ENCODE data around the gene CBLC. TPM values are rescaled to one million over a fixed set of nuclear protein-coding genes. Genes with fewer than 3 reads are reported as not detected.

Gene CBLC
- total RNA-seq, 1 donor from 2014 or later, result 2.4 TPM

DNA sequence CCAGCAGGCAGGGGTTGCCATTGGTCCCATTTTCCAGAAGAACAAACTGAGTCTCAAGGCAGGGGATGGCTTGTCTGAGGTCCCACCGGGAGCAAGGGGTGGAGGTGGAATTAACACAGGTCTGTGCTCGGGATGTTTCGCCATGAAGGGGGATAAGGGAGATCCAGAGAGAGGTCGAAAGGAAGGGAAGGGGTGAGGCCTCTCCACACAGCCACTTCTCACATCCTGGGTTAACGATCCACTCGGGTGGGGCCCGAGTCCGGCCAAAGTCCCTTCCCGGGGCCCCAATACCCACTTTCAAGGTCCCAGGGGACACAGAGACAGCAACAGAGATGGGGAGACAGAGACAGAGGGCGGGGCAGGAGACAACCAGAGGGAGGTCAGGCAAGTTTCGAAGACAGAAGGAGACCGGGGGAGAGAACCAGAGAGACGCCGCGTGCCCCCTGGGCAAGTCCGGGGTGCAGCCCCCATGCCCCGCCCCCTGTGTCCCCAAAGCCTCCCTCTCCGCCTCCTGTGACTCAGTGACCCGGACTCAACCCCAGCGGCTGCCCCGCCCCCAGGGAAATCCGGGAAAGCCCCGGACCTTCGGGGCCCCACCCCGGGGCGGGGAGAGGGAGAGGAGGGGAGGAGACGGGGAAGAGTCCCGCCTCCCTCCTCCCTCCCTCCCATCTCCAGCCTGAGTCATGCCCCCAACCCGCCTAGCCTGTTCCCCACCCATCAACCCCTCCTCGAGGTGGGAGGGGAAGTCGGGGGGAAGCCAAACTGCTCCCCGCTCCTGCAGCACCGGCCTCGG, 30.5 kb upstream of the CBLC start:
- peak; percentile 85 for DNase-seq (ENCODE audit: low read depth)

DNA sequence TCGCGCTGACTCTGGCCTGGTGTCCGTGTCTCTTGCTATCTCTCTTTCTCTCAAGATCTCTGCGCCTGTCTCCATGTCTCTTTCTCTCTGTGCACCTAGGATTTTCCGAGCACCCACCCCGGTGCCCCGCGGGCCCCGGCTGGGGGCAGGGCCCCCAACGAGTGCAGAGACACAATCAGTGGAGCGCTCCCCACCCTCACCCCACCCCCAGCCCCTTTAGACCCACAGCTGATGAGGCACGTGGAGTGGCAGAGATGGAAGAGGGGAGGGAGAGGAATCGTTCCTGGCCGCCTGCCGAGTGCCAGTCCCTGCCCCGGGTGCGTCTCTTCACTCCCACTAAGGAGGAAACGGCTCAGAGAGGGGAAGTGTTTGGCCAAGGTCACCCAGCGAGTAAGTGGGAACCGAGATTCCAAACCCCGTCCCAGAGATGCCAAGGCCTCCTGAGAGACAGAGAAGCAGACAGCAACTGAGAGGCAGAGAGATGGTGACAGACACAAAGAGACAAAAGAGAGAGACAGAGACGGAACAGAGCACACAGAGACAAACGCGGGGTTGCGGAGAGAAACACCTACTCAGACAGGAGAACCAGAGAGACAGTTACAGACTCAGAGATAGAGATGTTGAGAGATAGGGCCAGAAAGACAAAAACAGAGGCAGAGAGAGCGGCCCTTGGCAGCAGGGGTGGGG, 29.8 kb upstream of the CBLC start:
- DNase-seq (ENCODE audit: low read depth), result peak; percentile 68

DNA sequence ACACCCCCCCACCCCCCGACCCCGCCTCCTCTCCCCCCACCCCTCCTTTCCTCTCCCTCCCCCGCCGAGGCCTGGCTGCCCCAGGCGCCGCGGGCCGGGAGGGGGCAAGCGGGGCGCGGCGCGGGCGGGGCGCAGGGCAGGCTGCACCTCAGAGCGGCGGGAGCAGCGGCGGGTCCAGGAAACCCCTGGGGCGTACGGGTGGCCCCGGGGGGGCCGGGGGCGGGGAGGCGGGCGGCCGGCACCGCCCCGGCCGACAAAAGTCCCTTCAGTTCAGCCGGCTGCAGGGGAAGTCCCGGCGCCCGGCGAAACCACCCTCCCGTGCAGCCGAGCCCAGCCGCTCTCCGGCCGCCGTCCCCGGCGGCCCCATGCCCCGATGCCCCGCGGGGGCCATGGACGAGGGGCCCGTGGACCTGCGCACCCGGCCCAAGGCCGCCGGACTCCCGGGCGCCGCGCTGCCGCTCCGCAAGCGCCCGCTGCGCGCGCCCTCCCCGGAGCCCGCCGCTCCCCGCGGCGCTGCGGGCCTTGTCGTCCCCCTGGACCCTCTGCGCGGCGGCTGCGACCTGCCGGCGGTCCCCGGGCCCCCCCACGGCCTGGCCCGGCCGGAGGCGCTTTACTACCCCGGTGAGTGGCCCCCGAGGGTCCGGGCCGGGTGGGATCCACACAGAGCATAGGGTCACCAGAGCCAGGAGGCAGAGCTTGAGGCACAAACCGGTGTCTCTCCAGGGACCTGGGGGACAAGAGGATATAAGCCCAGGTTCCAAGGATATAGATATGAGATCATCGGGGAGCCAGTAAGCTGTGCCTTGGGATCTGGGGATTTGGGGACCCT, 29.1 kb upstream of the CBLC start, which contains the start of gene BCL3:
Gene BCL3 (plus strand): TSS at position 283 of the 829 bp plus-strand sequence. CDS start 83 bp downstream, at position 366.
- no peak for DNase-seq (ENCODE audit: low read depth)

DNA sequence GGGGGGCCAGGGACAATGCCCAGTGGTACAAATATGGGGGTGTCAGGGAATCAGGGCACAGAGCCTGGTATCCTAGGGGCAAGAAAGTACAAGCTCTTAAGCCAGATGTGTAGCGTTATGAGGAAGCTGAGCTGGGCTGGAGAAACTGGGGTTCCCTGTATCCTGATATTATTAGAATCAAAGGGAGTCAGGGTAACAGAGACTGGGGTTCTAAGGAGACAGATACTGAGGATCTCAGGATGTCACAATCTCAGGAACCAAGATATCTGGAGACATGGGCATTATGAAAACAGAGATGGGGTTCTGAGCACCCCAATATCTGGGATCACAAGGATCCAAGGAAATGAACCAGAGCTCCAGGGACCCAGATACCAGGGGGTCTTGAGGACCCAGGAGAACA, 28.4 kb upstream of the CBLC start:
- DNase-seq (ENCODE audit: low read depth), result no peak

DNA sequence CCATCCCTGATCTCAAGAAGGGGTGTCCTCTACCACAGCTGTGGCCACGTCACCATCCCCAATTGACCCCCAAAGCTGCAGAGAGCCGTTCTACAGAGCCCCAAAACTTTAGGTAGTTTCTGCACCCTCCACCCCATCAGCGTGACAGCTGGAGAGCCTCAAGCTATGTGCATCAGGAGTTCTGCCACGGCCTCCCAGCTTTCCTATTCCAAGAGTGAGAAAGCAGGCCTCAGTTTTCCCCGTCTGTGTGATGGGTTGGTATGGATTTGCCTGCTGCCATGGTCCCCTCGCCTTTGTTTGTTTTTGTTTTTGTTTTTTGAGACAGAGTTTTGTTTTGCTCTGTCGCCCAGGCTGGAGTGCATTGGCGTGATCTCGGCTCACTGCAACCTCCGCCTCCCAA, 27.7 kb upstream of the CBLC start:
- DNase-seq (ENCODE audit: low read depth), result no peak

DNA sequence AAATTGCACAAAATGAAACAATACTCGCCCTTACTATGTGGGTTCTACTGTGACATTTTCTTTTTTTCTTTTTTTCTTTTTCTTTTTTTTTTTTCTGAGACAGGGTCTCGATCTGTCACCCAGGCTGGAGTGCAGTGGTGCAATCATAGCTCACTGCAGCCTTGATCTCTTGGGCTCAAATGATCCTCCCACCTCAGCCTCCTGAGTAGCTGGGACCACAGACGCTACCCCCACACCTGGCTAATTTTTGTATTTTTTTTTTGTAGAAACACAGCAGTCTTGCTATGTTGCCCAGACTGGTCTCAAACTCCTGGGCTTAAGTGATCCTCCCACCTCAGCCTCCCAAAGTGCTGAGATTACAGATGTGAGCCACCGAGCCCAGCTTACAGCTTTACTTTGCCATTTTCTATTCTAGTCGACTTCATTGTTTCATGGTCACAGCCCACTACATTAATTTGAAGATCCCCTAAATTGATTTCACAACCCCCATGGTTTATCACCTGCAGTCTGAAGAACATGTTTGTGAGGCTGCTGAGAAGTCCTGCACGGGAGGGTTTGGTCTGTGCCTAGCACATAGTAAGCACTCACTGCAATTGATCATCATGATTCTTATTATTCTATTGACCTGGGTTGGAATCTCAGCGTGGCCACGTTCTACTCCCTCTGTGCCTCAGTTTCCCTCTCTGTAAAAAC, 25.4 kb upstream of the CBLC start:
- DNase-seq (ENCODE audit: low read depth), result no peak

DNA sequence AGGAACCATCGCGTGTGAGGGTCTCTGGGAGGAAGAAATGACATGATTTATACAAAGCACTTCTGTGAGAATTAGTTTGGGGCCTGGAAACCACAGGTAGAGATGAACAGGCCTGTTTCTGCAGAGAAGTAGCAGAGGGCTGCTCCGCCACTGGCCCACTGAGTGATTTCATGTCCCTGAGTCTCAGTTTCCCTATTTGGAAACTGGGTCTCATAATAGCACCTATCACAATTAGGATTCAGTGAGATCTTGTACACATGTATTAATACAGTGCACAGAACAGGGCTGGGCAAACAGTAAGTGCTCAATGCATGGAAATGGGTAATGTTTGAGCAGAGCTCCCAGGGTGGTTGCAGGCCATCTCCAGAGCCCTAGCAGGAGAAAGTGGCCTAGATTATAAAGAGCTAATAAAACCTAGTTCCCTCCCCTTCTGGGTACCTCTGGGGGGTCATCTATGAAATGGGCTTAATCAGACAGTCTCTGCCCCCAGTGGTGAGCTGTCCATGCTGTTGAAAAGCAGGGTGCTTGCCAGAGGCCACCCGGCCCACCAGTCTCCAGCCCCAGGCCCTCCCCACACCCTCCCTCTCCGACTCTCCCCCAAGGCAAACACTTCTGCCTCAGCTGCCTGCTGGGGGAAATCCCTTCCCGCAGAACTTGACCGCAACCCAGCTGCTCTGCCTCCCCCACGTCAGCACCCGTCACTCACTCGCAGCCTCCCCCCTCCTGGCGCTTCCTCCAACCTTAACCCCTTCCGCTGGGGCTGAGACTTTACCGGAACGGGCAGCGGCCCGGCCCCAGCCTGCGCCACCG, 24.7 kb upstream of the CBLC start:
- DNase-seq (ENCODE audit: low read depth), result peak; percentile 95

DNA sequence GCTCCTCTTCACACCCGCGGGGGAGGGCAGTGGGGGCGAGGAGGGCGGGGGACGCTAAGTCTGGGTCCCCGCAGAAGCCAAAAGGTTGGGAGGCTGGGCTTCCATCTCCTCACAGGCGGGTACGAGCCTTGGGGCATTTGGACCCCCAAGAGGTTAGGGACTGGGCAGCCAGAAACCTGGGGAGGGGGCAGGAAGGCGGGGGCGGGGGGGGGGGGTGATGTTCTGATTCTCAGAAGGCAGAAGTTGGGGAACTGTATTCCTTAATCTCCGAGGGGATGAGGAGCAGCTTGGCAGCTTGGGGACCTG, 24.1 kb upstream of the CBLC start:
- DNase-seq (ENCODE audit: low read depth), result no peak

DNA sequence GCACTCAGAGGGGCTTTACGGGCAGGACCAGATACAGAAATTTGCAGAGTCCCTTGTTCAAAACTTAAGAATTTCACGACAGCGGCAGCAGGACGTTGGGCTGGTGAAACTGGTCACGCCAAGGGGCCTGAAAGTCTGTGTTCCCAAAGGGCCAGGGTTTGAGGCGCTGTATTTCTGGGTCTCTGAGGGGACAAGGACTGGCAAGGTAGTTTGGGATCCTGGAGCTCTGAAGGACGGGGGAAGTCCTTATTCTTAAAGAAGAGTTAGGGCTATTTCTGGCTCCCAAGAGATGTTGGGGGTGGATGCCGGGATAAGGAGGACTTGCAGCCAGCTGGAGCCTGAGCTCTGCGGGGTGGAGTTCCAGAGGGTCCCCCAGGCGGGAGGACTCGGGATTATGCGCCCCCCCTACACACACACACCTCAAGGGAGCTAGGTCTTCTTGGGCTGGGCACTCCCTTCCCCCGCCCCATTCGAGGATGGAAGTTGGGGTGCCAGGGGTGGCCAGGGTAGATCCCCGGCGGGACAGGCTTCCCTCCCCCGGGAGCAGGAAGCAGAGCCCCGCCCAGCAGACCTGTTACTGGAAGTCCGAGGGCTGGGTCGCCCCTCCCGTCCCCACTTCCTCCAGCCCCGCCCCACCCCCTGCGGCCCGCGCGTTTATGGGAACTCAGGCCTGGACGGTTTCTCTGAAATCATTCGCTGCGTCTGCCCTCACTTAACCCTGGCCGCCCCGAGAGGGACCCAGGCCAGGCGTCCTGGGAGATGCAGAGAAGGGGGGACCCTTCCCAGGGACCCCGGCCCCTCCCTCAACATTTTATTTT, 23.5 kb upstream of the CBLC start:
- peak; percentile 77 for DNase-seq (ENCODE audit: low read depth)

DNA sequence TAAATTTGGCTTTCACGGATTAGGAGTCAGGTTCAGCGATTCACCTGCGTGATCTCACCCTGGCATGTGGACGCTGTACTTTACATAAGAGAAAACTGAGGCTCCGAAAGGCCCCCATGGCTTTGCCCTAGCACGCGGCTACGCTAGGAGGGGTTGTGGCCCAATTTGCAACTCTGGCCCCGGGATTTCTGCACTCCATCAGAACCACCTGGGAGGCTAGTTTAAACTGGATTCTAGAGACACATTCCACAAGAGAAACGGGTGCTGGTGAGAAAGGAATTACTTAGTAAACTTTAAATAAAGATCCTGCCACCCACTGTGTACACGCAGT, 23.0 kb upstream of the CBLC start:
- no peak for DNase-seq (ENCODE audit: low read depth)

DNA sequence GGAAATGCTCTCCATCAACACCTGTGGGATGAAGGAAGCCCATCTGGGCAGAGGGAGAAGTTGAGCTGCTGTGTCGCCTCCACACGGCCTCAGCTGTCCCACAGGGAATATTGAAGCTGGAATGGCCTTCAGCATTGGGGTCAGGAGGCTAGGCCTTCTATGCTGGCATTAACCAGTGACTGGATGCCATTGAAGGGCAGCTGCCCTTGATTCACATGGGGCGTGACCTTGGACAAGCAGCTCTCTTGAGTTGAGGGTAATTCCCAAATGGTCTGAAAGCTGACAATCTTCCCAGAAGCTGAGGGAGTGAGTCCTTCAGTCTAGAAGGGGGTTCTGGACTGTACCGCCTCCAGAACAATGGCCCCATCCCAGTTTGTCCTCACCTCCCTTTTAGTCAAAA, 22.5 kb upstream of the CBLC start:
- no peak for DNase-seq (ENCODE audit: low read depth)

DNA sequence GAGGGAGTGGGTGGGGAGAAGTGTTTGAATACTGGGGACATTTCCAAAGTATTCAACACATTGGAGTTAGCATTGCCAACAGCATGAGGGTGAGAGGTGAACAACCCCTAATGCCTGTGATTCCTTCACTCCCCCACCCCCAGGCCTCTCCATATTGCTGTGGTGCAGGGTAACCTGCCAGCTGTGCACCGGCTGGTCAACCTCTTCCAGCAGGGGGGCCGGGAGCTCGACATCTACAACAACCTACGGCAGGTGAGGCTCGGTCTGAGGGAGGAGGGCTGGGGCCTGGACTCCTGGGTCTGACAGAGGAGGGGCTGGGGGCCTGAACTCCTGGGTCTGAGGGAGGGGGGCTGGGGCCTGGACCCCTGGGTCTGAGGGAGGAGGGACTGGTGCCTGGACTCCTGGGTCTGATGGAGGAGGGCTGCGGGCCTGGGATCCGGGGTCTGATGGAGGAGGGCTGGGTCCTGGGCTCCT, 21.6 kb upstream of the CBLC start:
- no peak for DNase-seq (ENCODE audit: low read depth)

DNA sequence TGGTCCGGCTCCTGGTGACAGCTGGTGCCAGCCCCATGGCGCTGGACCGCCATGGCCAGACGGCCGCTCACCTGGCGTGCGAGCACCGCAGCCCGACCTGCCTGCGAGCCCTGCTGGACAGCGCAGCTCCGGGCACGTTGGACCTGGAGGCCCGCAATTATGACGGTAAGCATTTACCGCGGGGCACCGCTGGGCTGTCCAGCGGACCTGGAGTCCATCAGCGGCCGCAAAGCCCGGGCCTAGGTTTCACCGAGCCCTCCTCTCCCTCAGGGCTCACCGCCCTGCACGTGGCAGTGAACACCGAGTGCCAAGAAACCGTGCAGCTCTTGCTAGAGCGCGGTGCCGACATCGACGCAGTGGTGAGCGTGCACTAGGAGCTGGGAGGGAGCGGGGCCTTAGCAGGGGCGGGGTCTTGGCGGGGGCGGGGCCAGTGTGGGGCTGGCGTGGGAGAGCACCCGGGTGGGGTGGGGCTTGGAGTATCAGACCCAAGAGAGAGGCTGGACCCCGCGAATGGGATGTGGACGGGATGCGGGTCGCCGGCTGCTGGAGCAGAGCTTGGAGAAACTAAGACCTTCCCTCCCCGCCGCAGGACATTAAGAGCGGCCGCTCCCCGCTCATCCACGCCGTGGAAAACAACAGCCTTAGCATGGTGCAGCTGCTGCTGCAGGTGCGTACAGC, 20.5 kb upstream of the CBLC start:
- no peak for DNase-seq (ENCODE audit: low read depth)

DNA sequence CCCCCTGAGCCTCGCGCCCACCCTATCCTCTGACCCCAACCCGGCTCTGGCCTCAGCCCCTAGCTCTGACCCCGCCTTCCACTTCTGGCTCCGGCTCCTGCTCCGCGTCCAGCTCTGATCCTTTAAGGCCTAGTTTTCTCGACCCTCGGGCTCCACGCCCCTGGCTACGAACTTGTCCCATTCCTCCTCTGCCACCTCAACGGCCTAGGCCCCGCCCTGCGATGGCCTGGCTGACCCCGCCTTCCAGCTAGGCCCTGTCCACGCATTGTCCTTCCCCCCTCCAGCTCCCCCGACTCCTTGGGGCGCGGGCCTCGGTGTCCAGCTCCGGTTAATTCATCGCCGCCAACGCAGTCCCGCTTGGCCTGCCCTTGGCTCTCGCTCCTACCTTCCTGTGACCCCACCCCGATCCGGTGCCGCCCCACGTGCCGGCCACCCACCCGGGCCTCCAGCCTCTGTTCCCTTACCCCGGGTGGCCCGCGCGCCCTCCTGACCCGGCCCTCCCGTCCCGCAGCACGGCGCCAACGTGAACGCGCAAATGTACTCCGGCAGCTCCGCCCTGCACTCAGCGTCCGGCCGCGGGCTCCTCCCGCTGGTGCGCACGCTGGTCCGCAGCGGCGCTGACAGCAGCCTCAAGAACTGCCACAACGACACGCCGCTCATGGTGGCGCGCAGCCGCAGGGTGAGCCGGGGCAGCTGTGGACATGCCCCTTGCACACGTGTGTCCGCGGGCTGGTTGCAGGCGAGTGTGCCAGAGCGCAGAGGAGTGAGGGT, 19.8 kb upstream of the CBLC start:
- no peak for DNase-seq (ENCODE audit: low read depth)

DNA sequence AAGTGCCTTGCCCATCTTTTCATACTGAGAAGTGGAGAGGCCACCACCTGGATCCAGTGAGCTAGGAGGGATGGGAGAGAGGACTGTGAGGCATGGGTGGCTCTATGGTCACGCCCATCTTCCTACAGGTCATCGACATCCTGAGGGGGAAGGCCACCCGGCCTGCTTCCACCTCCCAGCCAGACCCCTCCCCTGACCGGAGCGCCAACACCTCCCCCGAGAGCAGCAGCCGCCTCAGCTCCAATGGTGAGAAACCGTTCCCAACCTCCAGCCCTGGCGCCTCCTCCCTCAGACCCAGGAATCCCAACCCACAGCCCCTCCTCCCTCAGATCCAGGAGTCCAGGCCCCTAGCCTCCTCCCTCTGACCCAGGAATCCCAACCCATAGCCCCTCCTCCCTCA, 19.1 kb upstream of the CBLC start:
- no peak for DNase-seq (ENCODE audit: low read depth)

DNA sequence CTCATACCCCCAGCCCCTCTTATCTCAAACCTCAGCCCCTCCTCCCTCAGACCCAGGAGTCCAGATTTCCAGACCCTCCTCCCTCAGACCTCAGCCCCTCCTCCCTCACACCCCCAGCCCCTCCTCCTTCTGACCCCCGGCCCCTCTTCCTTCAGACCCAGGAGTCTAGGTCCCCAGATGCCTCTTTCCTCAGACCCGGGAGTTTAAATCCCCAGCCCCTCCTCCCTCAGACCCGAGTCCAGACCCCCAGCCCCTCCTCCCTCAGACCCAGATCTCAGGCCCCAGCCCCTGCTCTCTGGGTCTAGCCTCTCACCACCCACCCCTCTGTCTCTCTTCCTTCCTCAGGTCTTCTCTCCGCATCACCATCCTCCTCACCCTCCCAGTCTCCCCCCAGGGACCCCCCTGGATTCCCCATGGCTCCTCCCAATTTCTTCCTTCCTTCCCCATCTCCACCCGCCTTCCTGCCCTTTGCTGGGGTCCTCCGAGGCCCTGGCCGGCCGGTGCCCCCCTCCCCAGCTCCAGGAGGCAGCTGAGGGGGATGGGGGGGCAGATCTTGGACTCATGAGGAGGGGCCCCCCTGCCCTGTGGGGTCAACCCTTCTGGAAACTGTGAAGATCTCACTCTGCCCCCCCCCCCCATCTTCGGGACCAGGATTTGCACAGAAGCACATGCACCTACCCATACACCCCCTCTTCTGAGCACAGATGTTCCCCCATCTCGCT, 18.4 kb upstream of the CBLC start:
- DNase-seq (ENCODE audit: low read depth), result no peak

DNA sequence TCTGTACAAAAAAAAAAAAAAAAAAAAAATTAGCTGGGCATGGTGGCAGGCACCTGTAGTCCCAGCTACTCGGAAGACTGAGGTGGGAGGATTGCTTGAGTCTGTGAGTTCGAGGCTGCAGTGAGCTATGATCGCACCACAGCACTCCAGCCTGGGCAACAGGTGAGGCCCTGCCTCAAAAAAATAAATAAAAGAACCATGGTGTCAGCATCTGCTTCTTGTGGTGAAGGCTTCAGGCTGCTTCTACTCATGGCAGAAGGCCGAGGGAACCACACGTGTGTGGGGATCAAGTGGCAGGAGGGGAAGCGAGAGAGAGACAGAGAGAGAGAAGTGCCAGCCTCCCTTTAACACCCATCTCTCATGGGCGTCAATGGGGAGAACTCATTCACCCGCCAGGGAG, 15.7 kb upstream of the CBLC start:
- DNase-seq (ENCODE audit: low read depth), result no peak

Data from renal cortical epithelial cell (primary cell).